GM18907 (cell line): ENCODE data around the gene SMURF2.
A peak's percentile ranks its signal among the peaks of the same experiment; 100 is the strongest.

ENCODE experiments used
- ATAC-seq: cut with Tn5 transposase; IDR thresholded peaks from one replicate; pipeline ENCODE4 v1.9.1; 2021; ENCODE audit warnings: mild to moderate bottlenecking, moderate library complexity; ENCODE audit not compliant: unreplicated experiment

Gene SMURF2

DNA sequence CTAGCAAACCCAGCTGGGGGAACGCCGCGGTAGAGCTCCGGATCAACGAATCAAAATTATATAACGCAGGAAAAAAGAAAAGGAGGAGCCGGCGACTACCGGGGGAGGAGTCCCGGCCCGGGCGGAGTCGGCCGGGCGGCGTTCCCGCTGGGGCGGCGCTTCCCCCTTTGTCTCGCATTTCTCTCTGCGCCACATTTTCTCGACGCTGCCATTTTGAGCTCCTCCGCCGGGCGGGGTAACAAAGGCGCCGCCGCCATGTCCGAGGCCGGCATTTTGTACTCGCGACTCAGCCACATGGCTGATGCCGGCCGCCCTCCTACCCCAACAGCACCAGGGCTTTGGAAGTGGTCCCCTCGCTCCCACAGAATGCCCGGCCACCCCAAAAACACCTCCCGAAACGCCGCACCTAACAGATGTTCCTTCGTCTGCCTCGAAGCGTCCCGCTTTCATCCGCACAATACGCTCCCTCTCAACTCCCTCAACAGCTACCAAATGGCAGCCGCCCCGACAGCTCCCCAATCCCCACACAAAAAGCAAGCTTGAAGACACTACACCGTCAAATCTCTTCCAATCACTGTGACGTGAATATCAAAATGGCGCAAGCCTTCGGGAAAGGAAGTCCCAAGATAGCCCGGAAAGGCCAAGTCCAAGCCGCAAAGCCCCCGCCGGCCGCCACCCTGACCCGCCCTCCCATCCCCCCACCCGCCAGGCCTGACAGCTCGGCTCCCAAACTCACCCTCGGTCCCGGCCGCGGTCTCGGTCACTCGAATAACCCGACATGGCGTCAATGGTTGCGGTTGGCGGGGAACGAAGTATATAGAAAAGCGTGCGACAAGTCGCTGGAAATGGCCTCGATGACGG lies 156.5 kb downstream of the SMURF2 start:
- peak; percentile 21 for ATAC-seq

DNA sequence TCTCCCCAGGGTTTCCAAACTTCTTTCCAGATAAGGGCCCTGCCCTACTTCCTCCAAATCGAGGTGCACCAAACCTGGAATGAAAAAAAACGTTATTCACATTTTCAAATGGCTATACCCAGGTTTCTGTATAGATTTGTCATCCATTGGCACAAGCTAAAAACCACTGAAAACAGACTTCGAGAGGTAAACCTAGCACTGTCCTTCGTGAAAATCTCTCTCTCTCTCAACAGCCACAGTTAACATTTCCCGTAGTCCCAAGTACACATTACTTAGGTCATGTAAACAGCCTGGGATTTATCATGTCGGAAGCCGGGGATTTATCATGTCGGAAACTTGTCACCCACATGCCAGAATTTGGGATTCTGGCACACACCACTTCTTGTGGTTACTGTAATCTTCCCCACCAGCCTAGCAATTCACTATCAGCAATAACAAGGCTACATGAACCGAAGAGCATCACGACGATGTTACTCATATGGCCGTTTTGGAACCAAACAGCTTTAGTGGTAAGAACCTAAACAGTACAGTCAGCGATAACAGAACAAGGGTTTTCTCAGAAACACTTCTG lies 157.3 kb downstream of the SMURF2 start:
- ATAC-seq = no peak

DNA sequence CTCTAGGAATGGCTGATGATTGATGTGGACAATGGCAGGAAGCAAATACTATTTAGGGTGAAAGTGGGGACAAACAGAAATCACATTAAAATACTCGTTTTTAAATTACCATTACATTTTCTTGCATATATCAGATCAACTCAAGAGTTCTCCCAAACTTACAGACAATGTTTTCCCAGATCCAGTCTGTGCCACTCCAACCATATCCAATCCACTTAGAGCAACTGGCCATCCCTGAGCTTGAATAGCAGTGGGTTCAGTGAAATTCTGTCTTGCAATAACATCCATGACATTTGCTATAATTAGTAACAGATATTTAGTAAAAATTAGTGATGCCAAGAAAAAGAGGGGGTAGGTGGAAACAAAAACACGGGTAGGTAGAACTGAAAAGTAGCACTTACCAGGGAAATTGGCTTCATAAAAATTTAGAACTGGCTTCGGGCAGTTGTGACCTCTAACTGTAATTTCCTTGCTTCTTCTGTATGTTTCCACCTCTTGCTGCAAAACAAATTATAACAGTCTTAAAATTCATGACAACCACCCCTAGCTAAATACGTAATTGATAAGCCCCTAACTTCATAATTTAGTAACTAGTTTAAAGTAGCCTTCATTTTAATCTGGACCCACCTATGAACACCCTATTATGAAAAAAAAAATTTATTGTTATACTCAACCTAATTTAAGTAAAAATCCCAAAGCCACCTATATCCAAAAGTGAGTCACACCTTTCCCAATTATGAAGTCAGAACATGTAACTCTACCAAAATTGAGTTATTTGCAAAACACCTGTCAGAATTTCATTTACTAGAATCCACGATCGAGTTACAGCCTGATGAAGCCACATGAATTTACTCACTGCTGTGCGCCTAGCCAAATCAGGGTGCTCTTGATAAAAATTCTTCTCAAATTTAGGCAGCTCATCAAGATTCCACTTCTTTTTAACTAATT lies 158.0 kb downstream of the SMURF2 start:
- no peak for ATAC-seq

DNA sequence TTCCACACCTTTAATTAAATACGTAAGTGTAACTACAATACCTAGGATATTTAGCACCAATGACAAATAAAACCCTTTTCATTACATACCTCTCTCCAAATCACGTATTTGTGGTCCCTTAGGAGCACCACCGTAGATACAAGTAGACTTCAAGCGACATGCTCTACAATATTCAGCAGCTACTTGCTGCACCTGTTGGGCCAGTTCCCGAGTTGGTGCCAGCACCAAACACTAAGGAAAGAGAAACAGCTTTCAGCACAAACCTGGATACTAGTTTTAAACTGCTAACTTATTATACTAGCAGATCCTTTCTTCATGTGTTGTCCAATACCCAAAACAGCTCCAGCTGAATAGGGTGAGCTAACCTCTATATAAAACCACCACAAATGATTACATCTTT lies 158.8 kb downstream of the SMURF2 start:
- ATAC-seq = no peak

DNA sequence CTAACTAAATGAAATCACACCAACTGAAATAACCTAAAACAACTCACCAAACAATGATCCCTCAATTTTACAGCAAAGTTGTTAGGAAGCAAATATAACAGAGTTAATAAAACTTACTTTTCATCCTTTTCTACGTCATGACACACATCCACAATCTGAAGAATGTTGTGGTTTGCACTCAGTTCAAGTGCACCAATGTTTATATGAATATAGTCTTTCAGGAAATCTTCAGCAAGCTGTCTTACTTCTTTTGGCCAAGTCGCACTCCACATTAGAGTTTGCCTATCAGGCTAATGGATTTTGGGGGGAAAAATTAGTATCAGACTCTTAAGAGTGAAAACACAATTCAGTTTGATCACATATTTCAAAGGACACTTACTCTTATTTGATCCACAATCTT lies 159.3 kb downstream of the SMURF2 start:
- no peak for ATAC-seq

DNA sequence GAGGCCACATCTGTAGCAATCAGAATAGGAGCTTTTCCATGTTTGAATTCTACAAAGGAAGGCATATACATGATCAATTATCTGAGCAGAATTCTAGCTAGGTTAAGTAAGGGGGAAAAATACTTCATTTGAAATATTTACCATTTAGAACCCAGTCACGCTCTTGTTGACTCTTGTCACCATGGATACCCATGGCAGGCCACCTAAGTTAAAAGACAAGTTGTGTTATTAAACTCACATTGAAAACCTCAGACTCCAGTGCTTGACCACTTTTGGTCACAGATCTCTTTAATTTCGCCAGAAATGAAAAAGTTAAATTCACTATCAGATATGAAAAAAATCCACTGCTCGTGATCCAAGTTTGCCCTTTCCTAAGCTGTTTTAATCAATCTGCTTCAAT lies 160.1 kb downstream of the SMURF2 start:
- no peak for ATAC-seq

DNA sequence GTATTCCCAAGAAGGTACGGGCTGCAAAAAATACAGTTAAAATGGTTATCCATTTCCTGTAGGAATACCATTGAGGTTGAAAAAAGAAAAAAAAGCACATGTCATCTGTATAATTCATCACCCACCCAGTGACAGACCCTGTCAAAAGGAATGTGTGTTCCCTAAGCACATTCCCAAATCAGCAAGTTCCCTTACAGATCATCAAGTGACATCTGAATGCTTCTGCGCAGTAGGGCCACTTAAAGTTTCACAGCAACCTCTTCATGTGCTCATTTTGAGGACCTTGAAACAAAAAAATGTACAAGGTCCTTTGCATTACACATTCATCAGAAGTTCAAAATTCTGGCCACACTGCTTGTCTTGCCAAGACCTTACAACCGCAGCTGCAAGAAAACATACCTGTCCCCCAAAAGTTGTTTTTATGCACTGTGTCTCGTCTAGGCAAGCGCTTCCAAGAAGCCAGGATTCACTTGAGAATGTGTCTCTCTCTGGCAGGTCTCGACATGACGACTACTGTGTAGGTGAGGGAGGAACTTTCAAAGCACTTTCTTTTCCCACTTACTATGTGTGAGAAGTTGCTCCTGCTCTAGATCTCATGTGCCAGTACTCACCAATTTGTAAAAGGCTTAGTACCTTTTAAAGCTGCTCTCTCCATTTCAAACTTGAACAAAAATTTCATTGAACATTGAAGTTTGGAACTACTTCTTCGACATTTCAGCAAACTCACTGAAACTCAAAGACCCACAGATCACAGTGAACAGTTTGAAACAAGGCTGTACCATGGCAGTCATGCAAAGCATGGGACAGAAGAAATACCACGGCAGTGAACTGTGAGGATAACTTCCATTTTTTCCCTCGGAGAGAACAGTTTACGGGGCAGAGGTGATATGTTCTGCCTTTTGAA lies 161.0 kb downstream of the SMURF2 start:
- no peak for ATAC-seq

DNA sequence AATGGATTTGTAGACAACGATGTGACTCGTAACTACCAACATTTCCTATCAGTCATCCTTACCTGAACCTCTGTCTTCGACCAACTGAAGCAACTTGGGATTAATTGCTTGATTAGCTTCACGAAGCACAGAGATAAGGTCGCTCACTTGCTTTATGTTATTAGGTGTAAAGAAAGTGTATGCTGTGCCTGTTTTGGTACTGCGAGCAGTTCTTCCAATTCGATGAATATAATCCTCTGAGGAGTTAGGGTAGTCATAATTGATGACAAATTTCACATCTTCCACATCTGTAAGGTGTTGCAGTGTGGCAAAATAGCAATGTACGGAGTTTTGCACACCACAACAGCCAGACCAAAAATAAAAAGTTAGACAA lies 161.6 kb downstream of the SMURF2 start:
- ATAC-seq = no peak

DNA sequence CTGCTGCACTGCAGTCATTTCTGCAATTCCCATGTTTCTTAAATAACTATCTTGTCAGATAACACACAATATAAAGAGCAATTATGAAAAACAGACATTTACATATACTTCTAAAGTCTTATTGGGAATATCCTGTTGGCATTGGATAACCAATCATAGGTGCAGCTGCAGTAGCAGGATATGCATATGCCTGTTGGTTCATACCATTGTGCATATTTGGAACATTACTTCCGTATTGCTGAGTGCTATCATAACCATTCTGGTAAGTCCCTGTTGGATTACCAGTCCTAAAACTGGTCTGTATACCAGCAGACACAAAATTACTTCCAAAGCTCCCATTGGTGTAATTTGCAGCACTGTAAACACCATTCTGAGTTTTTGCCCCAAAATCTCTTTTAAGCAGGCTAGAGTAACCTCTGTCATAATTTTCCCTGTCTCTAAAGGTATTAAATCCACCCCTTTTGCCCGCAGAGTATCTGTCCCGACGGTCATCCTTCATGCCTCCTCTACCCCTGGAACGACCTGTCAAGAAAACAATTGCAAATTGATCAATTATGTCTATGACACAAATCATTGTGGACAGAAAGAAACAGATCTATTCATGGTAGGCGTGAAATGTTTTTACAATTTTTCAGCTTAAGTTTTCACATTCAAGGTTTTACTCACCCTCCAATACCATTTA lies 162.2 kb downstream of the SMURF2 start:
- ATAC-seq = no peak

DNA sequence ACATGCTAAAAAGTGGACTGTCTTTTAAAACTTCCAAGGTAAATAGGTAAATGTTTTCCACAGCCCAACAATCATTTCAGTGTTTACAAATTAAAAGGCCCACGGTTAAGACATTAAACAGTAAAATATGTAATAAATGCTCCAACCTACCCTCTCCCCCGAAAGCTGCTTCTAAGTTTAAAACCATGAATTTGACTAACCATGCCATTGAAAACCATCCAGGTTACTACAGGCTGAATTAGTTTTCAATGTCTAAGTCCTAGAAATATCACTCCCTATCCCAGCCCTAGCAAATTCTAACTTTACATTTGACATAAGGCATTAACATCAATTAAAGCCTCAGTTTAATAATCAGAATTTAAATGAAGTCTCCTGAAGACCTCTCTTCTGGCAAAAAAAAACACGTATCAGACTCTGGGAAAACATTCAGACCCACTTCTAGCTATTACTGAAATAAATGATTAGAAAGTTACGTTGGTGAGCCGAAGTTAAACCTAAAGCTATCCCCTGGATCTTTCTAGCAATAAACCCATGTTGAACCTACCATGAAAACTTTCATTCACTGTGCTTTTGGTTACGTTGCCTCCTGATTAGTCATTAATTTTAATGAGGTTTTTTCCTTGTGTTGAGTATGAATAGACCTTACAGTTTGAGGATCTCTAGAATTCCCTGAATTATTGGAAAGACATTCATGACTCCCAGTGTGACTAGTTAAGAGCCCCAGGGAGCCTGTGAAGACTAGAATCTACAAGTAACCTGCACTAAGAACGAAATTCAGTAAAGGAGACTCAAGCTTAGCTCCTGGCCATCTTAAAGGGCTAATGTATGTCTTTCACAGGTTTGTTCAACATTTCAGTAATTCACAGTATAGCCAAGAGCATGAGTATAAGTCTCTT lies 163.6 kb downstream of the SMURF2 start:
- no peak for ATAC-seq

DNA sequence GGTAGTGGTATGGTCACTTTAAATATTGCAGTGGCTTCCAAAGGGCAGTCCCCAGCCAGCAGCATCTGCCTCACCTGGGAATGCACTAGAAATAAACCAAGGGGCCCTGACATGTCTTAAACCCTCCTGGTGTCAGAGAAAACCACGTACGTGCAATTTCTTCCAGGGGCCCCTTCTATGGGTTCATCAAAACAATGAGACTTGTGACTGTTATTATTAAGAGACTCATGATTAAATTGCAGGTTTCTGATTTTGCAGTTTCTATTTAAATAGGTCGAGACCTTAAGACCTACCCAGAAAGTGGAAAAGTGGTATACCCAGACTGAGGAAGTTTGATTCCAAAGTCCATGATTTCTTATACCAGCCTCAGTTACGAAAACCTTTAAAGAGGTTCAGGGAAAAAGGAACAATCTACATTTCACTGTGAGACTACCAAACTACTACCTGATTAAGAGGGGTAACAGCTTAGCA lies 164.5 kb downstream of the SMURF2 start:
- no peak for ATAC-seq

DNA sequence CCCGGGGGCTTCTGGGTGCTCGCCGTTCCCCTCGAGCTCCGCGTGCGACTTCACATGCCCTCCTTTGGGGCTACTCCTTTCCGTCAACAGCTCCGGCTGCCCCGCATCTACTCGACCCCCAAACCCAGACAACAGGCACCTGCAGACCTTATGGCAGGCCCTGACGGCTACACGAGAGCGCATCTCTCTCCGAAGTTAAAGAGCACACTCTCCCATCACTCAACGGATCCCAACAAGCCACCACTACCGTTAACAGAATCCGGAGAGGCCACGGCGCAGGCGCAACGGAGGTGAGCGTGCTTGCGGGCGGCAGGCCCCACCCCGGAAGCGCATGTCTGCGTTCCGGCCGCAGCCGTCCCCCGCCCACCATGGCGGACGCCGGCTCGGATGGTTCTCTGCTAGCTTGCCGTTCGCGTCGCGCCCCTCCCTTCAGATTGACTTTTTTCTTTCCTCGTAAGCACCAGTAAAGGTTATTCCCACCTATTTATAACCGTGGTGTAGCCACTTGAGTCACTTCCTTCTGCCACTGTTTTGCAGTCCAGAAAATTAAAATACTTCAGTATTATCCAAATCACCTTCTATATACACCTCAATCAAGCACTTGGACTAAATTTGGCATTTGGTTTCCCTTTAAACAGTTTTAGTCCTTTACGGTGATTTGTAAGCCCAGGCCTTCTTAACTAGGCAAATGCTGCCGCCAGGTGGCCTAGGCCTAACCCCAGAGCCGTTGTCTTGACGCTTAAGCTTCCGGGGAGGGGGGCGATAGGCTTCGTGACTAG lies 165.1 kb downstream of the SMURF2 start, which contains the start of gene POLG2:
TSS of gene POLG2 (minus strand) at position 269 of the 779 bp plus-strand sequence. CDS start at position 183, 86 bp downstream.
- peak; percentile 82 for ATAC-seq

DNA sequence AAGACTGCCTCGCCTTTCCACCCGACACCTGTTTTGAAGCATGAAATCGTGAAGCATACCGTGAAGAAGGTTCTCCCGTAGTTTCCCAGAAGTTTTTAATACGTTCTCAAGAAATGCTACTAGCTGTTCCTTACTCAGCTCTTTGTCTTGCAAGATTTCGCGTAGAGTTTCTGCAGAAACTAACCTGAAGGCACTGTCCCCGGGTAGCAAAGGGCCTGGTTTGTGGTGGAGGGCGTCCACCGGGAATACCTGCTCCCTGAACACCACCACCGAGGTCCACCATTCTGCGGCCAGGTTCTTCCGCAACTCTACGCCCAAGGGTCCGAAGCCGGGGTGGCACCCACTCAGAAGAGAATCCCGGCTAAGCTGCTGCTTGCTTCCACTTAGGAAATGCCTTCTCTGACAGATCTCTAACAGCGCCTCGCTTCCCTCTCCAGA lies 165.7 kb downstream of the SMURF2 start:
- peak; percentile 13 for ATAC-seq
